ENCODE data around the gene SCARB1. TPM values are rescaled to one million over a fixed set of nuclear protein-coding genes. Genes with fewer than 3 reads are reported as not detected.
A peak's percentile ranks its signal among the peaks of the same experiment; 100 is the strongest.

Gene SCARB1
- total and polyA plus RNA-seq, 2 experiments from 2014 or later, result 31.0 to 62.5 TPM

GRCh38 chr12:124831590-124831989 is 32.1 kb downstream of the SCARB1 start:
- H4K20me1 ChIP-seq (replicated peaks; ENCODE audit: insufficient read depth), result peaks cover 7% of the 10 kb centered on the region
- TF ChIP-seq EZH2phosphoT487 (IDR thresholded peaks at IDR 0.05; ENCODE audit: unreplicated experiment) (no peak), CREB1 (CRISPR knock-in tag; IDR thresholded peaks at IDR 0.05; ENCODE audit: low read depth) (no peak)
- Mint-ChIP-seq H3K4me3 (no peak overlapping the region), H3K27ac (peak overlapping the region; percentile 39; the same call in 1 of the 2 replicates), H3K36me3 (ENCODE audit: low read depth) (peaks cover 10% of the 10 kb centered on the region; the same call in 1 of the 3 replicates), H3K9me3 (no peaks in the 10 kb centered on the region), H3K4me1 (peaks cover 41% of the 10 kb centered on the region), H3K27me3 (ENCODE audit: insufficient read depth, low read depth, poor library complexity) (peaks cover 2% of the 10 kb centered on the region)
- peak overlapping the region; percentile 87 for H3K27ac ChIP-seq (ENCODE audit: low read depth)
- no peak for ATAC-seq
- no peaks in the 10 kb centered on the region for H3K27me3 ChIP-seq (ENCODE audit: insufficient read depth)
- peaks cover 28% of the 10 kb centered on the region for H3K4me1 ChIP-seq (ENCODE audit: insufficient read depth)
- DNase-seq (ENCODE audit: low spot score), result no peak
- peaks cover 10% of the 10 kb centered on the region for H3F3A ChIP-seq (replicated peaks; ENCODE audit: low read depth)
- no peak overlapping the region for H3K4me3 ChIP-seq
- H3K36me3 ChIP-seq (ENCODE audit: insufficient read depth), result no peaks in the 10 kb centered on the region; the same call in 1 of the 2 replicates
- H3K79me2 ChIP-seq (replicated peaks; ENCODE audit: insufficient read depth), result peaks cover 43% of the 10 kb centered on the region
- H3K9me2 ChIP-seq (ENCODE audit: insufficient read depth), result no peaks in the 10 kb centered on the region
- no peak overlapping the region for H3K4me2 ChIP-seq
- no peak overlapping the region for H2AFZ ChIP-seq

- H3K4me1 Mint-ChIP-seq, result peaks cover 36% of the 10 kb centered on the region
- TF ChIP-seq ZNF114 (CRISPR knock-in tag; IDR thresholded peaks at IDR 0.05) (no peak), NANOG (IDR thresholded peaks at IDR 0.05; ENCODE audit: borderline replicate concordance) (no peak), EZH2phosphoT487 (IDR thresholded peaks at IDR 0.05; ENCODE audit: unreplicated experiment) (no peak), EZH2 (IDR thresholded peaks at IDR 0.05; ENCODE audit: low read depth, unreplicated experiment) (no peak), POLR2AphosphoS5 (IDR thresholded peaks at IDR 0.05; ENCODE audit: low read depth) (no peak), ZNF462 (CRISPR knock-in tag; IDR thresholded peaks at IDR 0.05) (no peak), REST (IDR thresholded peaks at IDR 0.05; ENCODE audit: unreplicated experiment) (no peak), JUNB (IDR thresholded peaks at IDR 0.05; ENCODE audit: unreplicated experiment) (no peak), ZNF331 (CRISPR knock-in tag; IDR thresholded peaks at IDR 0.05; ENCODE audit: low read depth) (no peak)
- TF ChIP-seq, protein P1, sequence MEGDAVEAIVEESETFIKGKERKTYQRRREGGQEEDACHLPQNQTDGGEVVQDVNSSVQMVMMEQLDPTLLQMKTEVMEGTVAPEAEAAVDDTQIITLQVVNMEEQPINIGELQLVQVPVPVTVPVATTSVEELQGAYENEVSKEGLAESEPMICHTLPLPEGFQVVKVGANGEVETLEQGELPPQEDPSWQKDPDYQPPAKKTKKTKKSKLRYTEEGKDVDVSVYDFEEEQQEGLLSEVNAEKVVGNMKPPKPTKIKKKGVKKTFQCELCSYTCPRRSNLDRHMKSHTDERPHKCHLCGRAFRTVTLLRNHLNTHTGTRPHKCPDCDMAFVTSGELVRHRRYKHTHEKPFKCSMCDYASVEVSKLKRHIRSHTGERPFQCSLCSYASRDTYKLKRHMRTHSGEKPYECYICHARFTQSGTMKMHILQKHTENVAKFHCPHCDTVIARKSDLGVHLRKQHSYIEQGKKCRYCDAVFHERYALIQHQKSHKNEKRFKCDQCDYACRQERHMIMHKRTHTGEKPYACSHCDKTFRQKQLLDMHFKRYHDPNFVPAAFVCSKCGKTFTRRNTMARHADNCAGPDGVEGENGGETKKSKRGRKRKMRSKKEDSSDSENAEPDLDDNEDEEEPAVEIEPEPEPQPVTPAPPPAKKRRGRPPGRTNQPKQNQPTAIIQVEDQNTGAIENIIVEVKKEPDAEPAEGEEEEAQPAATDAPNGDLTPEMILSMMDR (conservative IDR thresholded peaks at IDR 0.05; ENCODE audit: low read depth in 2 of 2), result no peak
These were observed 33.4 kb downstream of the SCARB1 start for GRCh38 chr12:124830306-124830705.

More at GRCh38 chr12:124830306-124830705, 33.4 kb downstream of the SCARB1 start:
- Histone ChIP-seq H4K20me1 (replicated peaks; ENCODE audit: insufficient read depth) (peaks cover 7% of the 10 kb centered on the region), H3K4me1 (ENCODE audit: insufficient read depth) (peaks cover 33% of the 10 kb centered on the region), H3K36me3 (ENCODE audit: insufficient read depth) (no peaks in the 10 kb centered on the region; the same call in 1 of the 2 replicates), H3K79me2 (replicated peaks; ENCODE audit: insufficient read depth) (peaks cover 52% of the 10 kb centered on the region), H3F3A (replicated peaks; ENCODE audit: low read depth) (peaks cover 15% of the 10 kb centered on the region), H3K27ac (ENCODE audit: low read depth) (no peak overlapping the region), H2AFZ (no peak overlapping the region), H3K9me2 (ENCODE audit: insufficient read depth) (no peaks in the 10 kb centered on the region), H3K4me3 (no peak overlapping the region), H3K4me2 (no peak overlapping the region), H3K27me3 (ENCODE audit: insufficient read depth) (no peaks in the 10 kb centered on the region)
- H3K27ac Mint-ChIP-seq, result no peak overlapping the region
- ATAC-seq (no peak), DNase-seq (ENCODE audit: low spot score) (no peak)
- H3K27me3 Mint-ChIP-seq (ENCODE audit: insufficient read depth, low read depth, poor library complexity), result peaks cover 2% of the 10 kb centered on the region
- peaks cover 10% of the 10 kb centered on the region; the same call in 1 of the 3 replicates for H3K36me3 Mint-ChIP-seq (ENCODE audit: low read depth)
- no peak overlapping the region for H3K4me3 Mint-ChIP-seq
- no peaks in the 10 kb centered on the region for H3K9me3 Mint-ChIP-seq

All from GM23338 (cell line).